HG02938 (cell line): ENCODE data around the gene GJA3.
"Not testable (repeated sequence)": the region's sequence is repeated elsewhere in the genome, so short reads cannot be mapped to it uniquely, and the experiment has no call there.

ENCODE experiments used
- ATAC-seq: cut with Tn5 transposase; IDR thresholded peaks from one replicate; pipeline ENCODE4 v1.9.1; 2021; ENCODE audit warnings: mild to moderate bottlenecking, moderate library complexity; ENCODE audit not compliant: unreplicated experiment

GJA3 gene

GRCh38 chr13:20153290-20153689, 7.6 kb downstream of the GJA3 start:
- ATAC-seq, result not testable (repeated sequence)

GRCh38 chr13:20151612-20152011, 9.2 kb downstream of the GJA3 start:
- ATAC-seq, result no peak

- ATAC-seq, result no peak
Measured at GRCh38 chr13:20151016-20151415, 9.8 kb downstream of the GJA3 start.

- ATAC-seq, result no peak
Measured at GRCh38 chr13:20150561-20150960, 10.3 kb downstream of the GJA3 start.

- ATAC-seq, result no peak
Measured at GRCh38 chr13:20149762-20150161, 11.1 kb downstream of the GJA3 start.

GRCh38 chr13:20148501-20149183, 12.2 kb downstream of the GJA3 start:
- ATAC-seq, result no peak

GRCh38 chr13:20146381-20146780, 14.5 kb downstream of the GJA3 start:
- ATAC-seq, result no peak

- ATAC-seq, result no peak
Measured at GRCh38 chr13:20145521-20145920, 15.3 kb downstream of the GJA3 start.

GRCh38 chr13:20144141-20144850, 16.6 kb downstream of the GJA3 start:
- ATAC-seq, result no peak

- ATAC-seq, result no peak
Measured at GRCh38 chr13:20142927-20143480, 17.8 kb downstream of the GJA3 start.

- ATAC-seq, result no peak
Measured at GRCh38 chr13:20142023-20142926, 18.6 kb downstream of the GJA3 start.

GRCh38 chr13:20141238-20142022, 19.4 kb downstream of the GJA3 start:
- no peak for ATAC-seq

- ATAC-seq, result no peak
Measured at GRCh38 chr13:20140487-20140886, 20.4 kb downstream of the GJA3 start.

- ATAC-seq, result no peak
Measured at GRCh38 chr13:20137875-20138274, 23.0 kb downstream of the GJA3 start.

- no peak for ATAC-seq
Measured at GRCh38 chr13:20136781-20137703, 23.8 kb downstream of the GJA3 start.

GRCh38 chr13:20134732-20135131, 26.1 kb downstream of the GJA3 start:
- no peak for ATAC-seq

GRCh38 chr13:20132052-20132634, 28.7 kb downstream of the GJA3 start:
- no peak for ATAC-seq

- no peak for ATAC-seq
Measured at GRCh38 chr13:20131057-20131832, 29.6 kb downstream of the GJA3 start.
